Activated gamma-delta T cell treated with anti-CD3 and anti-CD28 coated beads, Interleukin-2, amount 50 U/mL, for 16 hours (primary cell): ENCODE results near the gene NETO2.
"Not testable (repeated sequence)": the region's sequence is repeated elsewhere in the genome, so short reads cannot be mapped to it uniquely, and the experiment has no call there.

Experiments used
- DNase-seq: peaks from one replicate; pipeline ENCODE4 v3.0.0-alpha.2; 2020; ENCODE audit warnings: low read depth

The NETO2 gene

DNA sequence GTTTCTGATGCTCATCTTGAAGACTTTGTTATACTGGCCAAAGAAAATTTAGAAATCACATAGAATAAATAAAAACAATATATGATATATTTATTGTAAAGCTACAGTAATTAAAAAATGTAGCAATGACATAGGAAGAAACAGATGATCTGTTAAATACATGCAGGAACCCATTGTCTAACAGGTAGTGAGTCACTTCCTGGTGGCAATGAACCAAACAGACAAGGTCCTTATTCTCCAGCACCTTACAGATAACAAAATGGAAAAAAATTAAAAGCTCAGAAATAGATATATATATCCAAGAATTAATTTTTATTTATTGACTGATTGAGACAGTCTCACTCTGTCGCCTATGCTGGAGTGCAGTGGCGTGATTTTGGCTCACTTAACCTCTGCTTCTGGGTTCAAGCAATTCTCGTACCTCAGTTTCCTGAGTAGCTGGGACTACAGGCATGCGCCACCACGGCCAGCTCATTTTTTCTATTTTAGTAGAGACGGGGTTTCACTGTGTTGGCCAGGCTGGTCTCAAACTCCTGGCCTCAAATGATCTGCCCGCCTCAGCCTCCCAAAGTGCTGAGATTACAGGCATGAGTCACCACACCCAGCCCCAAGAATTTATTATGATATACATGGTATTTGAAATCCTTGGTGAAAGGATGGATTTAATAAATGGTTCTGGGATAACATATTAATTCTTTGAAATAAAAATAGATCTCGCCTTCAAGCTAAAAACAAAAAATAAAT is 7.5 kb downstream of the NETO2 start:
- no peak for DNase-seq

DNA sequence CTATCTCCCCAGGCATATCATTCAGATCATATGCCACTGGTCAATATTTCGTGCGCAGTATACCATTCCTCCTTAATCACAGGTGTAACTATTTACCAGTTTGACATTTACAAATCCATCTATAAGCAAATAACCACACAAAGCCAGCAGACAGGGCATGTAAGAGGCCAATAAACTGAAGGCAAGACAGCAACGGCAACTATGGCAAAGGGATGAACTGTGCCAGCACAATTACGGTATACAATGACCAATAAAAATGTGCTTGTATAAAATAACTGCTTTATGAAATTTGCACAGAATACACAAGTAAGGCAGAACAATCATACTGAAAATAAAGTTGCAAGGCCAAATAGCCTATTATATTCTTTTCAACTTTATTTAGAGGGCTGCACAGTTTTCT is 9.2 kb downstream of the NETO2 start:
- no peak for DNase-seq

DNA sequence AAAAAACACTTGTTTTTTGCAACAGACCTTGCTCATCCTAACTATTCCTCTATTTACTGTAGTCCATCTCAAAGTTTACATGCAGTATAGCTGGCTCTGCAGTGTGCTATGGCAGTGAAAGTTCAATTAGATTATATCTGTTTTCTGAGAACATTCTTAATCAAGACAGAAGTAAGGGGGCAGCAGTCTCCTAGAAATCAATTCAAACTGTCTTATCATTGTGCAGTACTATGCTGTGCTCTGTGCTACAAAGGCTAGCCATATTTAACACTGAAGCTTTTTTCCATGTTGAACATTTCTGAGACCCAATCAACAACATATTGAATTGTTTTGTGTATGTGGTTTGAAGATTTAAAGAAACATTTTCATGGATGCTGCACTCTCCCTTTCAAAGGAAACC is 11.4 kb downstream of the NETO2 start:
- no peak for DNase-seq

DNA sequence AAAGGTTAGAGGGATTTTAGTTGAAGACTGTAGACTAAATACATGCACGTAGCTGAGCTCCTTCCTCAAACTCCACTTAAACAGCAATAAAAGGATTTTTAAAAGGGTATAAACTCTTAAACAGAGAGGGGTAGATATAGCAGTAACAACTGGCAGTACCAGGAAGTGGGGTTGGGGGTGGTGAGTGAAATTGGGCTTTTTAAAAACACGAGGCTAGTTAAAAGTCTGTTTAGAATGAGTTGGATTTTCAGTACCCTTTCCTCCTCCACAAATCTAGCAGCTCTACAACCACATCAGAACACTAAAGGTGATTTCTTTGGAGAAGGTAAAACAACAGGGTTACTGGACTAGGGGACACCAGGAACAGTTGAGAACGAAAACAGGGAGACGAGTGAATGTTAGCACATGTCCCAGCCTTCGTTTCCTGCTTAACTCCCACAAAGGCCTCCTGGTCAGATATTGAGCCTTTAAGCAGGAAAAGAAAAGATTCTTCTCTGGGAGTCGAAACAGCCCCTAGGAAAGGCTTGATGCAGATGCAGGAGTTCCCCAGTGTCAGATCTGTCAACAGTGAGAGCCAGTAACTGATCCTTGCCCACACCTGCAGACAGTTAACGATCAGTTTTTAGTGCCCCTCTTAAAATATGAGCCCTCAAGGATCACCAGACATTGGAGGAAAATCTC is 13.8 kb downstream of the NETO2 start:
- DNase-seq: no peak

DNA sequence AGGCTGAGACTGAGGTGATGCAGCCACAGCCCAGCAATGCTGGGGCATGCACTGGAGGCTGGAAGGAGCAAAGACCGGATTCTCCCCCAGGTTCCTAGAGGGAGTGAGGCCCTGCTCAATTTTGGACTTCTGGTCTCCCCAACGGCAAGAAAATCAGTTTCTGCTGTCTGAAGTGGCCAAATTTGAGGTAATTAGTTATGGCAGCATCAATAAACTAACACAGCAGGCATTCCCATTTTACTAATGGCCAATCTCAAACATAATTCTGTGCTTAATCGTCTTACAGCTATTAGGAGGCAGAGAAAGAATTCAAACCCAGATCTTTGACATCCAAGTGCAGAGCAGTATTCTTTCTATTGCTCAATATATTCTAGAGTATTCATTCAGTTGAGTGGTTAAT is 16.2 kb downstream of the NETO2 start:
- no peak for DNase-seq

DNA sequence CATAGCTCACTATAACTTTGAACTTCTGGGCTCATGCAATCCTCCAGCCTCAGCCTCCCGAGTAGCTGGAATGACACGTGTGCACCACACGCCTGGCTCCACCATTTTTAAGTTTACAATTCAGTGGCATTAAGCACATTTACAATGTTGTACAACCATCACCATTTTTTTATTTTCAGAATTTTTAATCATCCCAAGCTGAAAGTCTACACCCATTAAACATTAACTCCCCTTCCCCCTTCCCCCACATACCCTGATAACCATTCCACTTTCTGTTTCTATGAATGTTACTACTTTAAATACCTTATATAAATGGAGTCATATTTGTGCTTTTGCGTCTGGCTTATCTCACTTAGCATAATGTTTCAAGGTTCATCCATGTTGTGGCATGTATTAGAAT is 18.0 kb downstream of the NETO2 start:
- DNase-seq: no peak

DNA sequence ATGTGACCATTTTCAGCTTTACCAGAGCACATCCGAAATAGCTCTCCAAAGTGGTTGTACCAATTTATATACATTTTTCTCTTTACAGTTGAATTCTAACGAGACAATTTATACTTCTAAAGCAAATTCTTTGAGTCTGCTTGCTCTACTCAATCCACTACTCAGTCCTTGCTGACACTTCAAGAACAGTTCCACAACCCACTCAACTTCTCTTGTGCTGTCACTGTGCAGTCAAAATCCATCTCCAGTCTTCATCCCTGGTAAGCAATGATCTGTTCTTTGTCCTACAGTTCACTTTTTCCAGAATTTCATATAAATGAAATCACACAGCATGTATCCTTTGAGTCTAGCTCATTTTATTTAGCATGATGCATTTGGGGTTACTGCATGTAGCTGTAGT is 30.6 kb downstream of the NETO2 start:
- no peak for DNase-seq

DNA sequence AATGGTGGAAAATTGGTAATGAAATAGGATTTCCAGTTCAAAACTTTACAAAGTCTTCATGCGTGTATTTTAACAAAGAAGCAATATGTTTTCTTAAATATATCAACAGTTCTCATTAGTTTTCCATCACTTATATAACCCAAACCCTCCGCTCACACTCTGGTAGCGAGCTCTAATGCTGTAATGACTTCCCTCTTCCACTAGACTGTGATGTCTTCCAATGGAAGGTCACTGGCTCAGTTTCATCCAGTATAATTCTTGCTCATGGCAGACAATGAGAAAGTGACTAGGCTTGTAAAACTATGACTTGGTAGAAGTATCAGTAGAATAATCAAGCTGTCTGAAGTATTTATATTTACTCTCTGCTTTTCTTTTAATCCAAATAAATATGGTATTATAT is 32.8 kb downstream of the NETO2 start:
- no peak for DNase-seq

DNA sequence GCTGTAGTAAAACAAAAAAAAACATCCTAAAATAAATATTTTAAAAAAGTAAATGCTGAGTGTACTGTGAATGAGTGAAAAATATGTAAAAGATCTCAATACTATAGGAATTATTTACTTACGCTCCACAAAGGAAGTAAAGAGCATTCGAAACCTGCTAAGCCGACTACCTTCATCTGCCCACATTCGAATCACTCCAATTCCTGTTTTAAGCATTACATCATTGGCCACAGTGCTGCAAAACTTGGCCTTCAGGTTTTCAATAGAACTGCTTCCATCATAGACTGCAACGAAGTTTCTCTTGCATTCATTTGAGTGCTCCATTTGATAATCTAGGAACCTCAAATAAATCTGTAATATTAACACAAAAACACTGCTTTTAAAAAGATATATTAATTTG is 34.4 kb downstream of the NETO2 start:
- DNase-seq: no peak

DNA sequence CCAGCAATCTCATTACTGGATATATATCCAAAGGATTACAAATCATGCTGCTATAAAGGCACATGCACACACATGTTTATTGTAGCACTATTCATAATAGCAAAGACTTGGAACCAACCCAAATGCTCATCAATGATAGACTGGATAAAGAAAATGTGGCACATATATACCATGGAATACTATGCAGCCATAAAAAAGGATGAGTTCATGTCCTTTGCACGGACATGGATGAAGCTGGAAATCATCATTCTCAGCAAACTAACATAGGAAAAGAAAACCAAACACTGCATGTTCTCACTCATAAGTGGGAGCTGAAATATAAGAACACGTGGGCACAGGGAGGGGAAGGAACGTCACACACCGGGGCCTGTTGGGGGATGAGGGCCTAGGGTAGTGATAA is 40.8 kb downstream of the NETO2 start:
- not testable (repeated sequence) for DNase-seq

DNA sequence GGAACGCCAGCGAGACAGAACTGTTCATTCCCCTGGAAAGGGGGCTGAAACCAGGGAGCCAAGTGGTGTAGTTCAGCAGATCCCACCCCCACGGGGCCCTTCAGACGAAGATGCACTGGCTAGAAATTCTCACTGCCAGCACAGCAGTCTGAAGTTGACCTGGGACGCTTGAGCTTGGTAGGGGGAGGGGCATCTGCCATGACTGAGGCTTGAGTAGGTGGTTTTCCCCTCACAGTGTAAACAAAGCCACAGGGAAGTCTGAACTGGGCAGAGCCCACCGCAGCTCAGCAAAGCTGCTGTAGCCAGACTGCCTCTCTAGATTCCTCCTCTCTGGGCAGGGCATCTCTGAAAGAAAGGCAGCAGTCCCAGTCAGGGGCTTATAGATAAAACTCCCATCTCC is 46.6 kb downstream of the NETO2 start:
- not testable (repeated sequence) for DNase-seq

DNA sequence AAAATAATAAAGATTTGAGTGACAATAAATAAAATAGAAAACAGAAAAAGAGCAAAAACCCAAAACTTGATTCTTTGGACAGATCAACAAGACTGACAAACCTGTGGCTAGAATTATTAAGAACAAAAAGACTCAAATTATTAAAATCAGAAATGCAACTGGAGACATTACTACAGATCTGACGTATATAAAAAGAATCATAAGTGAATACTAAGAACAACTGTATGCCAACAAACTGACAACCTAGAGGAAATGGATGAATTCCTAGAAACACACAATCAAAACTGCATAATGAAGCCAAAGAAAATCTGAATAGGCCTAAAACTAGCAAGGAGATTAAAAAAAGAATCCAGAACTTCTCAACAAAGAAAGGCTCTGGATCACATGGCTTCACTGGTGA is 47.4 kb downstream of the NETO2 start:
- no peak for DNase-seq

DNA sequence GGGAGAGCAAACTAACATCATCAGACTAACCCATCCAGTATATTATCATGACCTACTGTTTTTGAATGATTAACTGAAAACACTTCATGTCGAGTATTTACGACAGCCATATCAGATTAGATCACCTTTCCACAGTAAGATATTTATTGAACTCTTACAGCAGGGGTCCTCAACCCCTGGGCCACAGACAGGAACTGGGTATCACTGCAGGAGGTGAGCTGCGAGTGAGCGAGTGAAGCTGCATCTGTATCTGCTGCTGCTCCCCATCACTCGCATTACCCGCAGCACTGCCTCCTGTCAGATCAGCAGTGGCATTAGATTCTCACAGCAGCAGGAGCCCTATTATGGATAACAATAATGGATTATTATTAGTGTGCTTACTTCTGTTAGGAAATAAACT is 59.5 kb downstream of the NETO2 start:
- no peak for DNase-seq

DNA sequence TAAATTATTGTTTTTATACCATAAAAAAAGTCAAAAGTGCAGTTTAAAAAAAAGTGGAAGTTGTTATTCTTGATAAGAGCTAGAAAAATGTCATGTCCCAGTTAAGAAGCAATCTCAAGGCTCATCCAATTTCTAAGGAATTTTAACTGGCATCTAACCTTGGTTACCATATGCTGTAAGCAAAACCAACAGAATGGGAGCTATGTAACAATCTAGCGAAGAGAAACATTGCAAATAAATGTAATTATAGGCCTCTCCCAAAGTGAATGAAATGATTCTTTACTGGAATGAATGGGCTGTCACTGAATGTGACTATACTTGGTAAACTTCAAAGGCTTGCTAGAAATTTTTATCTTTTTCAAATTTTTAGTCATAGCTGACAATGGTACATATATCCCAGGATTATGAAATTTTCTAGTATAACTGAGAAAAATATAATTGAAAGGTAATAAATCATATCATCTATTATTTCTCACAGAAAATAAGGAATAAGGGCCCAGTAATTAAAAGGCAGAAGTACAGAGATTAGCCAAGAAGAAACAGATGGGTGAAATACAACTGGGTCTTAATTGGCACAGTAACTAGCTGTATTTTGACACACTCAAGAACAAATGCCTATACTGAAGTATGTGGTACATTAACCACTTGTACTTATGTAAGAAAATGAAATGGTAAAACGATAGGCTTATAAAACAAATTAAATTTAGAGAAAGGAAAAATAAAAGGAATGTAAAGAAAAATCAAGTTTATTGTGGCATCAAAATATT is 61.5 kb downstream of the NETO2 start:
- DNase-seq: no peak

DNA sequence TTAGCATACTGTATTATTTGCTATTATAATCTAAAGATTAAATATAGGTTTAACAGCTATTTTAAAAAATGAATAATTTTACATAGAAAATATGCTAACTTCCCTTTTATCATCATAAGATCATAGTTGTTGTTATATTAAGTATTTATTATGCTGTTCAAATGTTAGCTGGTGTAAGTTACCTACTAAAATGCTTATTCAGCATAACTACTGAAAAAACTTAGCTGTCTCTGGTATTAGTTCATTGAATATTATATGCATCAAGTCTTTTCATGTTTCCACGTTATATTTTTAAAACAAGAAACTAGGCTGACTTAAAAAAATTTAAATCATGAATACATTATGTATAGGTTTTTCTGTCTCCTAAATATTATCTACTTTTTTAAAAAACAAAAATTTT is 62.6 kb downstream of the NETO2 start:
- DNase-seq: no peak

DNA sequence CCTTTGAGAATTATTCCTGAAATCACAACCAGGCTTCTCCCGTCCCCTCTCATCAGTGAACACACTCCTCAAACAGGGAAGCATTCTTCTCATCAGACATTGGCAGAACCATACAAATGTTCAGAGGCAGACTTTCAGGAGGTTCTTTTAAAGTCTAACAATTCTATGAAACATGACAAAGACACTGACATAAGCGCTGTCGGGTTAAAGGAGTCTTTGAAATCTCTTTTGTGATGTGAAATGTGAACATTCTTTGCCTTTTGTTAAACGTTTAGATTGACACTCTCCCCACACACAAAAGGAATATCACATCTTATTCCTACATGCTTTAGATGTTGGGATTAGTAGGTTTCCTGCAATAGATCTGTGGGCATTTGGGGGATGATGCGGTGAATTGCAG is 63.9 kb downstream of the NETO2 start:
- no peak for DNase-seq

DNA sequence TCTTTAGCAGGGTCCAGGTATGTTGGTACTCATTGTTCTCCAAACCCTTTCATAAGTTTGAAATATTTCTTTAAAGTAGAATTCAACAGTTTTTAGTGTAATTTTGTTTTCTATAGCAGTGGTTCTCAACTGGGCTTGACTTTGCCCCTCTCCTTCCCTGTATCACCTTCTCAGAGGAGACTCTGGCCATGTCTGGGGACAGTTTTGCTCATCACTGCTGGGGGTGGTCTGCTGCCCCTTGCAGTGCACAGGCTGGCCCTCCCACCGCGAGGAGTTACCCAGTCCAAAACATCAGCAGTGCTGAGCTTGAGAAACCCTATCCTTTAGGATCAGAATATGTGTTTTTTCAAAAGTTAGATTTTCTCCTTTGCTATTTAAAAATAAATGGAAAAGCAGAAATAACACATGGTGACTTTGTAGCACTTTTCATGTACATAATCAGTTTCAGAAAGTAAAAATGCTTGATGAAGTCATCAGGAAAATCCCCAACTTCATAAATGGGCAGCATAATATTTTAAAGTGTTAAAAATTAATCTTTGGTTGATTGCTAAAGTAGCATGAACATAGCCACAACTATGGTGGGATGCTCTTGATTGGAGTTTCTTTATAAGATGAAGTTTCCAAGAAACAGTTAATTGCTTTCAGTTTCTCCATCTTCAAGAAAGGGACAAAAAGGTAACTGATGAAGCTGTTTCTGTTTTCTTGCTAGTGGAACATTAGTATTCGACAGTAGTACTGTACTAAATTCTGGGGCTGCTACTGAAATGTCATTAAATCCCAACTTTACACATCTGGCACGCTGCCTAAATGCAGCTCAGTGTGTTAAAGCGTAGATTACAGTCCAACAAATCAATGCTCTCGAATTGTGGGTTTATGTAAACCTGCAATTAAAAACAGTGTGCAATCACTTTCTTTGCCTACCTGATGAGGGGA is 70.3 kb downstream of the NETO2 start:
- no peak for DNase-seq

DNA sequence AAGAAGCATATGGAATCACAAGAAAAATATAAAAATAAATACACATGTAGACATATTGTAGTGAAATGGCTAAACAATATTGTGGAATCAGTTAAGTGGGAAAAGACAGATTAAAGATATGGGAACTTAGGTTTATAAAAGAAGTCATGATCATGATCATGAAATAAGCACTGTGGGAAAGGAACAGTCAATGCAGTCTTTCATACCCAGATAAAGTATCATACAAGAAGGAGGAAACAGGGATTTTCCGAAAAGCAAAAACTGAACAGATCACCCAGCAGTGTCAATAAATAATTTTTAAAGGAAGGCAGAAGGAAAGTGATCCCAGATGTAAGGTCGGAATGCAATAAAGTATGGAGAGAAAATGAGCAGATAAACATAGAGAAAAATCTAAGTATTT is 71.6 kb downstream of the NETO2 start:
- DNase-seq: no peak

DNA sequence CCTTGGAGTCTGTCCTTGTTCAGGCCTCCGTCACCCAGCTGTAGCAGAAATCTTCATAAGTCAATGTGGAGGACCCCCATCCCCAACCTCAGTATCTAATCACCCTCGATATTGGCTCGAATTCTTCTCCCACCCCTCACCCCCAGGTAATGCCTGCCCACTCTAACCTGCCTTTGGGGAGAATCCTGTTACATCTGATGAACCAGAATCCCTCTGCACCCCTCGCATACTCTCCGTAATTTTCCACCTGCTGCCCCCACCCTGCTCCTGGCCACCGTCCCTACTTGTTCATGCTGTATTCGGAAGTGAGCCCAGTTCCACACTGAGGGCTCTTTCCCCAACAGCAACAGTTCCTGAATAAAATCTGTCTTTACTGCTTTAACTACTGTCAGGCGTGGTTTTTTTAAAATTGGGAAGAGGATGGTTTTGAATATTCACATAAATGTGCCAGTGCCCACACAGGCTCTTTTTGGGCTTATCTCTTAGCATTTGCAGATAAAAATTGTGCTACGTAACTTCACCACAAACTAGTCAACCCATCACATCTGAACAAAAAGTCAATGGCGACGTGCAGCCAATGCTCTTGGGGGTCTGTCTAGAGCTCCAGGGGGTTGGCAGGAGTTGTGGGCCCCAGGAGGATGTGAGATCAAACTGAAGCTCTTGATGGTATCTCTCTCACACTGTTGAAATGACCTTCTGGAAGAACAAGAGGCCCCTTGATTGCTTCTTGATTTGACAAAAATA is 73.7 kb downstream of the NETO2 start:
- no peak for DNase-seq

DNA sequence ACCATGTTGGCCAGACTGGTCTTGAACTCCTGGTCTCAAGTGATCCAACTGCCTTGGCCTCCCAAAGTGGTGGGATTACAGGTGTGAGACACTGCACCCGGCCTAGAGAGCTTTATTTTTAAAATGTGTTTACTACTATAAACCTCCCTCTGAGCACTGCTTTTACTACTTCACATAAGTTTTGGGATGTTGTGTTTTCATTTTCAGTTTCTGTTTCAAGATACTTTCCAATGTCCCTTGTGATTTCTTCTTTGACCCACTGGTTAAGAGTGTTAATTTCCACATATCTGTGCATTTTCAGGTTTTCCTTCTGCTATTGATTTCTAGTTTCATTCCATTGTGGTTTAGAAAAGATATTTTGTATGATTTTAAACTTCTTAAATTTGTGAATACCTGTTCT is 74.4 kb downstream of the NETO2 start:
- no peak for DNase-seq

DNA sequence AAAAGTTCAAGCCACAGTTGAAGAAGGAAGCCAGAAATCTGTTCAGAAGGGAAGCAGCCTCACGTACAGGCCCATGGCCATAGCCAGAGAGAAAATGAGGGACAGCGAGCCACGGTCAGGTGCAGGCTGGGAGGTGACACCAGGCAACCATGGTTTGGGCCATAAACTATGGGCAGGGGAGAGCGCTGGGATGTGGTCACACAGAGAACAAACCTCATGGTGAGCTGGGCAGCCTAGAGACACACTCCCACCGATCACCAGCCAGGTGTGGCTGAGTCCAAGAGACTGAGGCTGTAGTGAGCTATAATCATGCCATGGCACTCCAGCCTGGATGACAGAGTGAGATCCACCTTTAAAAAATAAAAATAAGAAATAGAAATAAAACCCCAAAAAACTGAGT is 76.5 kb downstream of the NETO2 start:
- DNase-seq: no peak
